Amniotic stem cell (primary cell): ENCODE results near the gene MCUB.

Experiments
- DNase-seq: peaks from one replicate; lab custom pipeline; 2025; lab: John Stamatoyannopoulos, UW

The MCUB gene

DNA sequence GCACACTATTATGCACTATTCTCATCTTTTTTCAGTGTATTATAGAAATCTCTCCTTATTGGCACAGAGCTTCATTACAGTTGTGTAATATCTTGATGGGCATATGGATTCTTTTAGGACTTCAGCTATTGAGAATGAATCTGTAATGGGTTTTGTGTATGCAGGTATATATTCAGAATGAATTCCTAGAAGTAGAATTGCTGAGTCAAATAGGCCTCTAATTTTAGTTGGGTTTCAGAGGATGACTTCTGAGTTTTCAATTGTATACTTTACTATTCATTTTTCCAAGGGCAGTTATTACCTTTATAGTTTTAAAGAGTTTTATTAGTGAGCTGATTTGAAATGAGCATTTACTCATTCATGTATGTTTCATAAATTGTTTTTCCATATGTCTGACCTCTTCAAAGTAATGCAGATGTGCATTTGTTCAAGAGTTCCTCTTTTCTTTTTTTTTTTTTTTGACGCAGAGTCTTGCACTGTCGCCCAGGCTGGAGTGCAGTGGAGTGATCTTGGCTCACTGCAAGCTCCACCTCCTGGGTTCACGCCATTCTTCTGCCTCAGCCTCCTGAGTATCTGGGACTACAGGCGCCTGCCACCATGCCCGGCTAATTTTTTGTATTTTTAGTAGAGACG lies 123.7 kb downstream of the MCUB start:
- DNase-seq: no peak

GRCh38 chr4:109684727-109685126 lies 124.7 kb downstream of the MCUB start:
- no peak for DNase-seq

DNA sequence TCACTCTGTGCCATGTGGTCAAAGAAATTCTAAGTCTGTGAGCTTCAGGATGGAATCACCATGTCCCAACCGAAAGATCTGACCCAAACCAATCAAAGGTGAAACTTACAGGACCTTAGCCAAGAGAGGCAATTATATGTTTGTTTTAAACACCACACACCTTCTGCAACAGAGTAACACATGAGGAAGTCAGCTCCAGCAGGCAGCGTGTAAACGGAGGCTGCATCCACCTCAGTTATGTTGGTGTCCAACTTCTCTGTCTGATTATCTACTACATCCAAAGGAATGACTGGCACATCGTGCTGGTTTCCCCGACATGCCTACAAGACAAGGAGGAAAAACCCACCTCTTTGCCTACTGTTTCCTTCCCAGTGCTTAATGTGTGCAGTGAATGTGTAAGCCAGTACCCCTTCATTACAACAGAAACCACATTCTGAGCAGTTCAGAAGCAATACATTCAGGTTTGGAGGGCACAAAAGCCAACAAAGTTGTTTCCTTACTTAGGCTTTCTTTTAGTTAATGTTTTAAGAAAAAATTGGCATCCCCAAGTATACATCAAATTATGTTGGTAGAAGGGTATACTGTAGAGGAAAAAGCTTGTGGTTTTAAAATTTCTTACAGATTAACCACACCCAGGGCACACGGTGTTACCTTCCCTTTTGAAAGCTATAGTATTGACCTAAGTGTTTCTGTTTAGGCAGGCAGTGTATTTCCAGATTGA lies 130.8 kb downstream of the MCUB start:
- DNase-seq: no peak

GRCh38 chr4:109691411-109691920 lies 131.4 kb downstream of the MCUB start:
- DNase-seq: no peak

DNA sequence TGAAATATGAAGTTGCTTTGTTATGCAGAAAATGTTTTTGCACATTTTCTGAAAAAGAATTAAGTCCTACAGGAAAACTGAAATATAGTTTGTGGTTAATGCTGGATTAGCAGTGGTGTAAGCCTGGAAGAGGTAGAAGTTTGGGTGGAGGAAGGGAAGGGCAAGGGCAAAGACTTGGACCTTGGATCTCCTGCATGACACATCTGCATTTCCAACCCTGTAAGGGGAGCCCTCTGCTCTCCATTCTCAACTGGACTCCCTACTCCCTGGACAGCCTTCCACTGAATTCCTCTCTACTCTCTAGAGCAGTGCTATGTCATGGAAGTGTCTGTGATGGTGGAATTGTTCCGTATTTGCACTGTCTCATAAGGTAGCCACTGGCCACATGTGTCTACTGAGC lies 138.6 kb downstream of the MCUB start:
- DNase-seq: no peak

DNA sequence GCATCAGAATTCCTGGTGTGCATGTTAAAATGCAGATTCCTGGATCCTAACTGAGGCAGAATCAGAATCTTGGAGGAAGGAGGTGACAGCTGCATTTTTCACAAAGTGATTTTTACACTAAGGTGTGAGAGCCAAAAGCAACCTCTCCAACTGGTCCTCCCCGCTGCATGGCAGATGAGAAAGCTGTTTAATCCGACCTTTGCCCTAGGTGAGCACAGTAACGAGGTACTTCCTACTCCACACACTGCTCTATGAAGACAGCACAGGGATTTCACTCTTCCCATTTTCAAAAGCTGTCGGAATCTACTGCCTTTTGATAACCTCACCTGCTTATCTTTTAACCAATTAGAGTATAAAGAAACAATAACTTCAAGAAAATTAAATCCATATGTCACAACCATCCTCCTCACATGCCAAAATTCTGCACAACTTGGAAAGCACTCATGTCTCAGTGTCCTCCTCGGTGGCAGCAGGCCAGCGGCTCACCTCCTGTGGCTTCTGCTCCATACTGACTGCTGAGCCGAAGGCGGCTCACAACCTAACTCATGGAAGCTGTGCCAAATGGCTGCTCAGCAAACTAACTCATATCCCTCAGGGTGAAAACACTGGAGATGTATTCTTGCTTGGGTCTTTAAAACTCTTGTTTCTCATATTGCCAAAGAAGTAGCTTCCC lies 139.6 kb downstream of the MCUB start:
- DNase-seq: no peak

- no peak for DNase-seq
These were observed 141.7 kb downstream of the MCUB start for GRCh38 chr4:109701566-109702410.

DNA sequence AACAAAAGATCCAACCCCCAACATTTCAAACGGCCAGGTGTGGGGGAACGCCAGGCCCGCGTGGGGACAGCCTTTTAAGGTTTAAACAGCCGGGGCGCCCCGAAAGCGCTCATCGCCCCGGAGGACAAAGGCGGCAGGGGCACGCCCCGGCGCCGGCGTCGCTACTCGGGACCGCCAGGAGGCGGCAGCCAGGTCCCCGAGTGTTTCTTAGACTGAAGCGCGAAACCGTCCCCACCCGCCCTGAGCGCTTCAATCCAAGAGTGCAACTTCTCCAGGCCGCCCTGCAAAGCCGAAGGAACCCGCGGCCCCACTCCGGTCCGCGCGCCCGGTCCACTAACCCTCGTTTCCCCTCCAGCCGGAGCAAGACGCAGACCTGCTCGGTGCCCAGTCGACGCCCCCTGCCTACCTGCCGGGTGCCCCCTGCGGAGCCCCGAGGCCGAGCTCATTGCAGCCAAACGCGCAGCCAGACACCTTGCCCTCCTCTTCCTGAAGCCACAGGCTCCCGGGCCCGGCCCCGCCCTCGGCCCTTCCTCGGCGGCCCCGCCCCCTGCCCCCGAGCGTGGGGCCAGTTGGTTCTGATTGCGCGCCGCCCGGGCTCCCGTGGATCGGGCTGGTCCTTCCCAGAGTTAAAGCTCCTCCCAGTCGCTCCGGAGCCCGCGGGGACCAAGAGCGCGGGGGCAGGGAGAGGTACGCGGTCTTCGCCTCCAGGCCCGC lies 143.1 kb downstream of the MCUB start, which contains the start of gene CASP6:
CASP6 (minus strand) TSS at position 496 of the 714 bp plus-strand sequence; CDS start at position 446, 50 bp downstream.
- peak; percentile 44 for DNase-seq

DNA sequence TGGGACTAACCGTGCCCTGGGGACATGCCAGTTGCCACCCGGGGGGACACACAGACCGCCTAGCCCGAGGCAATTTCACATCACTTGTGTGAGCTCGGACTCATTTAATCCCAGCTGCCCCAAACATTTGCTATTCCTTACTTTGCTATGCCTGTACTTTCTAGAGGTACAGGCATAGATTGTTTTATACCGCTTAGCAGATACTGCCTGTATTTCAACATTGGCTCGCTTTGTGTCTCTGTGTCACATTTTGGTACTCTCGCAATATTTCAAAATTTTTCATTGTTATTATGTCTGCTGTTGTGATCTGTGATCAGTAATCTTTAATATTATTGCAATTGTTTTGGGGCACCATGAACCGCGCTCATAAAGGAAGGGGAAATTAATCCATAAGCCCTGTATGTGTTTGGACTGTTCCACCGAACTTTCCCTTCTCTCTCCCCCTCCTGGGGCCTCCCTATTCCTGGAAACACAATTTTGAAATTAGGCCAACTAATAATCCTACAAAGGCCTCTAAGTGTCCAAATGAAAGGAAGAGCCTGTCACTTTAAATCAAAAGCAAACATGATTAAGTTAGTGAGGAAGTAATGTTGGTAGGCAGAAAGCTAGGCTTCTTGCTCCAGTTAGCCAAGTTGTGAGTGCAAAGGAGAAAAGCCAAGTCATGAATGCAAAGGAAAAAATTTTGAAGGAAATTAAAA lies 143.8 kb downstream of the MCUB start:
- DNase-seq: no peak

GRCh38 chr4:109708435-109708834 lies 148.4 kb downstream of the MCUB start:
- DNase-seq: no peak

DNA sequence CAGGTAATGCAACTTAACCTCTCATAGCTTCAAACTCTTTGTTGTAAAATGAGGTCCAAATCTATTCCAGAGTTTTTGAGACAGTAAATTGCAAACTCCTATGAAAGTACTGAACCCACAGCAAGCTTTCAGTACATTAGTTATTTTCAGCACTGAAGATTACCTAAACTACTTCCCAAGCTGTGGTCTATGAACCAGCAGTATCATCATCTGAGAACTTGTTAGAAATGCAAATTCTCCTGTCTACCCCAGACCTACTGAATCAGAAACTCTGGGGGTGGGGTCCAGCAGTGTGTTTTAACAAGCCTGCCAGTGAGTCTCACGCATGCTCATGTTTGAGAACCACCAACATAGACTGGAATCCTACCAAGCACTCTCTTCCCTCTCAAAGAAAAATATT lies 148.9 kb downstream of the MCUB start:
- no peak for DNase-seq

GRCh38 chr4:109713500-109713899 lies 153.5 kb downstream of the MCUB start:
- DNase-seq: no peak

- no peak for DNase-seq
These were observed 158.7 kb downstream of the MCUB start for GRCh38 chr4:109718759-109719158.

DNA sequence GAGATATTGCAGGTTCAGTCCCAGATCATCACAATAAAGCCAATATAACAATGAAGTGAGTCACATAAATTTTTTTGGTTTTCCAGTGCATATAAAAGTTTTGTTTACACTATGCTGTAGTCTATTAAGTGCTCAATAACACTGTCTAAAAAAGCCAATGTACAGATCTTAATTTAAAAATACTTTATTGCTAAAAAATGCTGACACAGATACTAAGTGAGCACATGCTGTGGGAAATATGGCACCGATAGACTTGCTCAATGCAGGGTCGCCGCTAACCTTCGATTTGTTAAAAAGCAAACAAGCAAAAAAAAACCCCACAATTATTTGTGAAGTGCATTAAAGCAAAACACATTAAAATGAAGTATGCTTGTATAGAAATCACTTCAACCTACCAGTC lies 159.6 kb downstream of the MCUB start:
- DNase-seq: no peak

DNA sequence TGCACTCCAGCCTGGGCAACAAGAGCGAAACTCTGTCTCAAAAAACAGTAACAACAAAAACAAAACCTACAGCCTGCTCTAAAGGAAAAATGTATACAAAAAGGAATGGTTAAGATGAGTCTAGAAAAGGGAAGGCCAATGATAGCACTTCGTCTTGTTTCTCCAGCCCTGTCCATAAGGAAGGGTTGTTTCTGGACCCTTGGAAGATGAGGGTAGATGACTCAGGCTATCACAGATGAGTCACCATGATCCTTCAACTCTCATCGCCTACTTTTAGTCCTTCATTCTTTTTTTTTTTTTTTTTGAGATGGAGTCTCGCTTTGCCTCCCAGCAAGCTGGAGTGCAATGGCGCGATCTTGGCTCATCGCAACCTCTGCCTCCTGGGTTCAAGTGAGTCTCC lies 161.0 kb downstream of the MCUB start:
- no peak for DNase-seq

GRCh38 chr4:109722357-109722756 lies 162.3 kb downstream of the MCUB start:
- DNase-seq: no peak

DNA sequence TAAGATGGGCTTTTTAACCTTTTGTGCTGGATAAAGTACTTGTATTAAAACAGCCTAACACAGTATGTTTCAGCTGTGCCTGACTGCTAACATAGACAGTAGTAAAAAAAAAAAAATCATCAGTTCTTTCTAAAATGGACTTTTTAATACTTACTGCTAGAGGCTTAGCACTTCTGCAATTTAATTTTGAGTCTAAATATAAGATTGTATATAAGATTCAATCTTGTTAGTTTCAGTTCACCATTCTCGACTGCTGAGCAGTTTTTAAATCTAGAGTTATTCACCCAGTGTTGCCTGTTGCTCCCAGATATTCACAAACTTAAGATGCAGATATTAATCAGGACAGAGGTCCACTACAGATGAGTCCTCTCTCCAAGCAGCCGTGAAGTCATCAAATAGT lies 163.1 kb downstream of the MCUB start:
- no peak for DNase-seq

- DNase-seq: no peak
These were observed 168.3 kb downstream of the MCUB start for GRCh38 chr4:109728385-109728784.

DNA sequence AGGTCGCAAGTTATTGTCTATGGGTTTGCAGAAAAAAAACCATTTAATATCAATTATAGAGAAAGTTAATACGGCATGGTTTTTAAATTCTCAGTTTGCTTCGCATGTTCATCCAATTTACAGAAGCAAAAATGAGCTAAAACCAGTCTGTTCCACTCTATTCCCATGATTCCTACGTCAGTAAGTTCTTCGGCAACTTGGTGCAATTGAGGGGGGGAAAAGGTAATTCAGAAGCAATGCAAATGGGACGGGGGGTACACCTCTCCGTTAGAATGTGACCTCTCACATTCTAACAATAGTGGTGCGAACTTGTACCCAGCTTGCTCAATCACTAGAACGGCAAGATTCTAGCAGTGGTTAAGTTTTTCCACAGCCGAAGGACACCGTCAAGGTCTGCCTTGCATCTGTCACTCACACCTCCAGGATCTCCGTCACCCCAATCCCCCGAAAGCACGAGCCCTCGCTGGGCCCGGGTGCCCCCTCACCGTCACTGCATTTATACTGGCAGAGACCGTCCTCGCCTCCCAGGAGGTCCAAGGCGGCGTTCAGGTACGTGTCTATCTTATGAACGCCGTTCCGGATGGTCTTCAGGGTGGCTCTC lies 169.2 kb downstream of the MCUB start:
- no peak for DNase-seq
